Right lobe of liver (tissue), 6 donors: Measurements from ENCODE around the gene PIAS1. TPM values are rescaled to one million over a fixed set of nuclear protein-coding genes. Genes with fewer than 3 reads are reported as not detected.

Source experiments
- ATAC-seq, 4 donors: fragments of 200-7000 bp; cut with Tn5 transposase; one replicate each; pipeline ENCODE4 v1.9.1; 2020; ENCODE audit warnings: mild to moderate bottlenecking in 4 of 4, moderate library complexity in 4 of 4
- DNase-seq, 3 donors: peaks; one replicate each; pipeline ENCODE4 v3.0.0-alpha.2; 2020
- H3K27ac ChIP-seq, 3 donors: fragments of 200-600 bp; one replicate each; pipeline ENCODE4 v1.8.0; 2022
- H3K27me3 ChIP-seq, 2 donors: fragments of 200-600 bp; one replicate each; pipeline ENCODE4 v1.8.0; 2022
- H3K36me3 ChIP-seq, 4 donors: fragments of 200-600 bp; sonication (generic) in 1 of 4; one replicate each; pipeline versions ENCODE4 v1.5.1 to v1.8.0; 2017 to 2022; ENCODE audit warnings: control low read depth in 1 of 4
- H3K4me1 ChIP-seq, 4 donors: fragments of 200-600 bp; sonication (generic) in 1 of 4; one replicate each; pipeline versions ENCODE4 v1.5.1 to v1.8.0; 2017 to 2022; ENCODE audit warnings: control low read depth in 1 of 4
- H3K4me3 ChIP-seq, 3 donors: fragments of 200-600 bp; one replicate each; pipeline ENCODE4 v1.8.0; 2022
- H3K9me3 ChIP-seq, 4 donors: fragments of 200-600 bp; sonication (generic) in 1 of 4; one replicate each; pipeline versions ENCODE4 v1.5.1 to v1.8.0; 2017 to 2022; ENCODE audit warnings: control low read depth in 1 of 4
- CTCF ChIP-seq, 4 donors: fragments of 200-600 bp in 3 of 4; fragments of 450-650 bp in 1 of 4; IDR thresholded peaks; one replicate each; pipeline versions ENCODE4 v1.5.1 to v1.8.0; 2016 to 2022; ENCODE audit warnings: antibody characterized with exemption in 4 of 4, mild to moderate bottlenecking in 2 of 4
- POLR2A ChIP-seq: fragments of 450-650 bp; IDR thresholded peaks from one replicate; pipeline ENCODE4 v1.6.1; 2017; ENCODE audit warnings: antibody characterized with exemption, mild to moderate bottlenecking
- whole genome bisulfite sequencing: methylation state at CpG from one replicate; pipeline ENCODE4 v1.1.6; 2018; ENCODE audit warnings: low coverage, low lambda C conversion rate; ENCODE audit not compliant: insufficient coverage; ENCODE audit errors: missing lambda C conversion rate; 5-methylcytosine and 5-hydroxymethylcytosine counted together
- intact Hi-C, 2 donors: fragments of 100-400 bp; cut with DNase I; formaldehyde crosslinking; loops; one replicate each; pipeline versions ENCODE4 v1.11.2 to v1.14.1; 2022
- total RNA-seq, 6 experiments: library from RNA; depleted of rRNA in 2 of 6; stranded (reverse); fragments of >200 nt in 2 of 6; fragmentation: NEBNext Ultra II Directional in 3 of 6; extraction: Animal tissue kit (Norgen Biotek cat#: 25700) in 3 of 6; gene quantifications; one replicate each; pipeline versions ENCODE4 v1.1.0 to v1.2.4, GENCODE V29; 2016 to 2023
- donor health status: DM: no; HTN: yes; CAD: no.
- donor health status: DM: no; HTN: no; CAD: no.
- donor health status: DM: no; HTN: no; CAD: no.
- donor health status: DM: no; HTN: yes; CAD: no.
- donor health status: DM: no; HTN: yes; CAD: no.

PIAS1 gene
- total RNA-seq, 6 experiments from 2014 or later: 8.1 to 17.3 (median 13.1) TPM

DNA sequence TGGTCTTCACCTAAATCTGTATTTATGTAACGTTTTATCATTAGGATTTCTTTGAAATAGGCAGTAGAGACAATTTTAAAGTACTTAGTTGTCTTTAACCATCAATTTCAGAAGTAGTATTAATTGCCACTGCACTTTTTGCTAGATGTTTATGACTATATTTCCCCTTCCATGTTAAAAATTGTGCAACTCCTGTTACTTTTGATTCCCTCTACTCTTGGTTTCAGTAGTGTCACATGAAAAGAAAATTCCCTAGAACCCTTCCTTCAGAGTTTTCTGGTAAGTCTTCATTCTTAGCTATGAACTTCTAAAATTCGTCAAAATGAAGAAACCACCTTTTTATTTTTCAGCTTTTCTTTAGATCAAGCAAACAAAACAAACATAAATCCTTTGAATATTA, 7.1 kb downstream of the PIAS1 start:
- no peak for TF ChIP-seq POLR2A
- TF ChIP-seq CTCF (IDR thresholded peaks at IDR 0.05): no peak
- no peaks in the 10 kb centered on the region for H3K9me3 ChIP-seq
- ATAC-seq (no peak), DNase-seq (no peak)
- peaks cover 0 to 25% (median 12%) of the 10 kb centered on the region in 4 donors for H3K4me1 ChIP-seq
- no peaks in the 10 kb centered on the region for H3K36me3 ChIP-seq
- no peak overlapping the region for H3K27ac ChIP-seq
- no peaks in the 10 kb centered on the region for H3K27me3 ChIP-seq
- intact Hi-C loops: no loop called here
- 85% methylated on average over 2 of the region's 2 CpGs for WGBS
- no peak overlapping the region for H3K4me3 ChIP-seq

- 77% methylated on average over 5 of the region's 5 CpGs for WGBS
- ATAC-seq (no peak), DNase-seq (no peak)
- no peaks in the 10 kb centered on the region for H3K9me3 ChIP-seq
- no peaks in the 10 kb centered on the region for H3K27me3 ChIP-seq
- H3K4me3 ChIP-seq: no peak overlapping the region
- no peaks in the 10 kb centered on the region for H3K36me3 ChIP-seq
- TF ChIP-seq CTCF (IDR thresholded peaks at IDR 0.05) (no peak), POLR2A (no peak)
- H3K4me1 ChIP-seq: peaks cover 0 to 20% (median 10%) of the 10 kb centered on the region in 4 donors
- intact Hi-C loops: no loop called here
- H3K27ac ChIP-seq: no peak overlapping the region
Measured at GRCh38 chr15:68061602-68062001, 7.5 kb downstream of the PIAS1 start.

GRCh38 chr15:68062214-68062613, 8.1 kb downstream of the PIAS1 start:
- Histone ChIP-seq H3K36me3 (no peaks in the 10 kb centered on the region), H3K27ac (no peak overlapping the region), H3K27me3 (no peaks in the 10 kb centered on the region), H3K4me1 (peaks cover 0 to 14% (median 7%) of the 10 kb centered on the region in 4 donors), H3K4me3 (no peak overlapping the region), H3K9me3 (no peaks in the 10 kb centered on the region)
- WGBS: 46% methylated on average over 3 of the region's 3 CpGs
- intact Hi-C loops: no loop called here
- no peak for TF ChIP-seq POLR2A
- no peak for TF ChIP-seq CTCF (IDR thresholded peaks at IDR 0.05)
- DNase-seq (no peak), ATAC-seq (no peak)

DNA sequence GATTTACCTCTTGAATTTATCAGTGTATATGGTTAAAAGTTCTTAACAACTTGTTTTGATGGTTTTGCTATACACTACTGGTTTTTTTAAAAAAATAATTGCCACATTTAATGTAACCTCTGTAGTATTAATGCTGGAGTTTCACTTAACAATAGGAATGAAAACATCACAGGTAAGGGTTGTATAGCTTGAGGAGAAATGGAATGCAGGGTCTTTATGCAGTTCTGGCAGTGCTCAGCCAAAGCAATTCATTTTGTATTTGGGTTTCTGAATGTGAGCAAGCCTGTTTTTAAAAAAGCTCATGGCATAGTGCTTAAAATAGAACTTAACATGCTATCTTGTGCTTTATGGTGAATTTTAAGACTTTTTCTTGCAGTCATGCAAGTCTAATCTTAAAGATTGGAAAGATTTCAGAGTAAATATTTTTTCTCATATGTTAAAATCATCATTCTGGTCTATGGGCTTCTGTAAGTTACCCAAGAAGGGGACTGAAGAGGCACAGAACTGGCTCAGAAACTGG, 8.9 kb downstream of the PIAS1 start:
- peaks cover 0 to 14% (median 6%) of the 10 kb centered on the region in 4 donors for H3K4me1 ChIP-seq

More for the DNA sequence above, 8.9 kb downstream of the PIAS1 start:
- H3K27ac ChIP-seq: no peak overlapping the region
- TF ChIP-seq POLR2A (no peak), CTCF (IDR thresholded peaks at IDR 0.05) (no peak)
- no peaks in the 10 kb centered on the region for H3K36me3 ChIP-seq
- no peaks in the 10 kb centered on the region for H3K9me3 ChIP-seq
- H3K4me3 ChIP-seq: no peak overlapping the region
- no peaks in the 10 kb centered on the region for H3K27me3 ChIP-seq
- ATAC-seq (no peak), DNase-seq (no peak)
- intact Hi-C loops: no loop called here
